Measurements from ENCODE around the gene TSC22D1. TPM values are rescaled to one million over a fixed set of nuclear protein-coding genes. Genes with fewer than 3 reads are reported as not detected.
A peak's percentile ranks its signal among the peaks of the same experiment; 100 is the strongest.

The TSC22D1 gene
- total and polyA plus RNA-seq, 2 of the 4 experiments (the other 2 are of a cell fraction), result 30.8 to 42.2 TPM

DNA sequence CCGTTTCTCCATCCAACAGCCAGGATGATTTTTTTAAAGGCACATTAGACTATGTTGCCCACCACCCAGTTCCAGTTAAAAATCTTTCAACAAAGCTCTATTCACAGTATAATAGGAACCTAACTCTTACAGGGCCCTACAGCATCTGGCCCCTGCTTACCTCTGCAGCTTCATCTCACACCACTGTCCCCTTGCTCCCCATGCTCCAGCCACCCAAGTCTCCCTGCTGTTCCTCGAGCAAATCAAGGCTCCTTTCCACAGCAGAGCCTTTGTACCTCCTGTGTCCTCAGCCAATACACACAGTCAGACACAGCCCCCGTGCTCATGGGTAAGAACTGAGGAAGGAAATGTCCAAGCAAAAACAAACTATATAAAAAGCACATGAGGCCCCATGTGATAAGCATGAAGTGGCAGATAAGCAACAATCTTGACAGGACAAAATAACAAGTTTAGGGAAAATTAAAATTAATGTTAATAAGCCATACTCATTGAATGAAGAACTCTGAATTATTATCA, 67.5 kb downstream of the TSC22D1 start:
- Histone ChIP-seq H3K4me2 (ENCODE audit: low read depth, low read length) (no peak overlapping the region), H4K5ac (ENCODE audit: low read depth, low read length) (no peak overlapping the region), H3K27me3 (ENCODE audit: control insufficient read depth, insufficient read depth, low read length) (no peaks in the 10 kb centered on the region), H2BK120ac (ENCODE audit: low read depth, low read length) (no peak overlapping the region), H3K27ac (ENCODE audit: insufficient read depth, low read length) (no peak overlapping the region), H4K20me1 (ENCODE audit: insufficient read depth, low read length) (no peaks in the 10 kb centered on the region; the same call in 1 of the 2 replicates), H3K79me1 (ENCODE audit: low read depth in 1 of 2, low read length in 2 of 2) (peaks cover 10 to 14% of the 10 kb centered on the region in 2 experiments), H2BK5ac (ENCODE audit: low read depth, low read length, poor library complexity, severe bottlenecking) (peak overlapping the region; percentile 9), H3K4ac (ENCODE audit: low read depth, low read length) (no peak overlapping the region), H2BK20ac (ENCODE audit: low read depth, low read length) (no peak overlapping the region), H3K9me1 (ENCODE audit: insufficient read depth, low read length) (peaks cover 3% of the 10 kb centered on the region), H3K36me3 (ENCODE audit: control insufficient read depth, insufficient read depth, low read length) (peaks cover 8% of the 10 kb centered on the region), H3K4me1 (ENCODE audit: control insufficient read depth, insufficient read depth, low read length) (peaks cover 9% of the 10 kb centered on the region), H2AK5ac (ENCODE audit: low read depth, low read length) (no peak overlapping the region), H3K4me3 (ENCODE audit: insufficient read depth, low read depth, low read length) (no peak overlapping the region), H3K9me3 (ENCODE audit: control insufficient read depth, insufficient read depth, low read length) (no peaks in the 10 kb centered on the region), H2AK9ac (replicated peaks; ENCODE audit: low read depth, low read length, poor library complexity) (no peak overlapping the region), H4K8ac (ENCODE audit: low read depth in 2 of 2, low read length in 2 of 2) (no peak overlapping the region), H4K91ac (ENCODE audit: insufficient read depth, low read depth, low read length) (no peak overlapping the region), H3K18ac (ENCODE audit: low read depth, low read length) (no peak overlapping the region), H2BK15ac (ENCODE audit: low read depth, low read length) (no peak overlapping the region), H3K9ac (ENCODE audit: low read depth, low read length) (no peak overlapping the region), H3K56ac (ENCODE audit: extremely low read depth, insufficient read depth, low read length) (no peak overlapping the region), H3K14ac (replicated peaks; ENCODE audit: low read depth, low read length) (no peak overlapping the region; the same call in 1 of the 2 replicates), H2AFZ (replicated peaks; ENCODE audit: low read length, poor library complexity) (peak overlapping the region; percentile 35), H3K23ac (ENCODE audit: low read depth, low read length) (0 out of 2 replicates have a peak overlapping the region, but pooled peaks have one; percentile 34)
- intact Hi-C loops (cut with micrococcal nuclease) (no loop called here), in situ Hi-C loops (cut with MboI; ENCODE audit: low sequenced_read_pairs) (no loop called here), dilution Hi-C loops (cut with HindIII; ENCODE audit: low sequenced_read_pairs, unreplicated experiment) (no loop called here)
- ATAC-seq (ENCODE audit: low read depth) (no peak), DNase-seq (no peak)
- BruUV-seq (replicated peaks), result no TSS peak
- WGBS, 2 experiments (ENCODE audit: extremely low coverage in 2 of 2, insufficient read length in 1 of 2), result 100% methylated on average over 1 of the region's 3 CpGs; no CpG with 5 or more reads in 1 of the 2 experiments
- ChIA-PET POLR2A (ENCODE audit: unreplicated experiment) (no interaction called here), CTCF (interaction anchor here (1.0 kb wide), 1 partner anchor 37 kb away, joined by 3 read pairs; no protein-coding TSS in a partner anchor)
- no peak for TF ChIP-seq RFX5 (IDR thresholded peaks at IDR 0.05; ENCODE audit: low read depth, low read length)
- no peak for TF ChIP-seq NFE2L2 (IDR thresholded peaks at IDR 0.05; ENCODE audit: low read depth, low read length)
- no peak for TF ChIP-seq BHLHE40 (IDR thresholded peaks at IDR 0.05; ENCODE audit: low read depth, low read length)
- TF ChIP-seq MXI1 (IDR thresholded peaks at IDR 0.05; ENCODE audit: borderline replicate concordance, low read depth, low read length), result no peak
- TF ChIP-seq FOS (IDR thresholded peaks at IDR 0.05; ENCODE audit: low read depth, low read length), result no peak
- TF ChIP-seq, protein P1, sequence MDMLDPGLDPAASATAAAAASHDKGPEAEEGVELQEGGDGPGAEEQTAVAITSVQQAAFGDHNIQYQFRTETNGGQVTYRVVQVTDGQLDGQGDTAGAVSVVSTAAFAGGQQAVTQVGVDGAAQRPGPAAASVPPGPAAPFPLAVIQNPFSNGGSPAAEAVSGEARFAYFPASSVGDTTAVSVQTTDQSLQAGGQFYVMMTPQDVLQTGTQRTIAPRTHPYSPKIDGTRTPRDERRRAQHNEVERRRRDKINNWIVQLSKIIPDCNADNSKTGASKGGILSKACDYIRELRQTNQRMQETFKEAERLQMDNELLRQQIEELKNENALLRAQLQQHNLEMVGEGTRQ (IDR thresholded peaks at IDR 0.05; ENCODE audit: low read depth, low read length), result no peak
- TF ChIP-seq MAFK (IDR thresholded peaks at IDR 0.05; ENCODE audit: low read depth, low read length), result no peak
- TF ChIP-seq, protein P2, sequence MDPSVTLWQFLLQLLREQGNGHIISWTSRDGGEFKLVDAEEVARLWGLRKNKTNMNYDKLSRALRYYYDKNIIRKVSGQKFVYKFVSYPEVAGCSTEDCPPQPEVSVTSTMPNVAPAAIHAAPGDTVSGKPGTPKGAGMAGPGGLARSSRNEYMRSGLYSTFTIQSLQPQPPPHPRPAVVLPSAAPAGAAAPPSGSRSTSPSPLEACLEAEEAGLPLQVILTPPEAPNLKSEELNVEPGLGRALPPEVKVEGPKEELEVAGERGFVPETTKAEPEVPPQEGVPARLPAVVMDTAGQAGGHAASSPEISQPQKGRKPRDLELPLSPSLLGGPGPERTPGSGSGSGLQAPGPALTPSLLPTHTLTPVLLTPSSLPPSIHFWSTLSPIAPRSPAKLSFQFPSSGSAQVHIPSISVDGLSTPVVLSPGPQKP (IDR thresholded peaks at IDR 0.05; ENCODE audit: borderline replicate concordance, low read depth, low read length), result no peak

Data from IMR-90 (cell line).